HG03571 (cell line): Measurements from ENCODE around the gene RNF208.

Experiments used
- ATAC-seq: cut with Tn5 transposase; IDR thresholded peaks from one replicate; pipeline ENCODE4 v1.9.1; 2021; ENCODE audit not compliant: unreplicated experiment

Gene RNF208

GRCh38 chr9:137193771-137194170 lies 28.3 kb downstream of the RNF208 start:
- no peak for ATAC-seq

GRCh38 chr9:137192859-137193258 lies 29.2 kb downstream of the RNF208 start:
- ATAC-seq: no peak

GRCh38 chr9:137192448-137192780 lies 29.6 kb downstream of the RNF208 start:
- ATAC-seq: no peak

- no peak for ATAC-seq
Observed at GRCh38 chr9:137191691-137192447, 30.2 kb downstream of the RNF208 start.

- no peak for ATAC-seq
Observed at GRCh38 chr9:137191245-137191644, 30.8 kb downstream of the RNF208 start.

- ATAC-seq: no peak
Observed at GRCh38 chr9:137190315-137190856, 31.7 kb downstream of the RNF208 start.

- ATAC-seq: no peak
Observed at GRCh38 chr9:137189297-137190295, 32.4 kb downstream of the RNF208 start.

GRCh38 chr9:137188490-137189296 lies 33.3 kb downstream of the RNF208 start, which contains the start of the genes ANAPC2 and SSNA1:
ANAPC2 (minus strand) TSS chr9:137188560; CDS start chr9:137188532, 28 bp downstream.
SSNA1 (plus strand) TSS chr9:137188676; CDS start chr9:137188727, 51 bp downstream.
- peak; percentile 73 for ATAC-seq

- no peak for ATAC-seq
Observed at GRCh38 chr9:137188086-137188489, 34.0 kb downstream of the RNF208 start.

GRCh38 chr9:137187386-137187785 lies 34.7 kb downstream of the RNF208 start:
- ATAC-seq: no peak

- no peak for ATAC-seq
Observed at GRCh38 chr9:137186385-137186784, 35.7 kb downstream of the RNF208 start.

GRCh38 chr9:137185921-137186320 lies 36.1 kb downstream of the RNF208 start:
- ATAC-seq: no peak

GRCh38 chr9:137184881-137185660 lies 37.0 kb downstream of the RNF208 start:
- no peak for ATAC-seq

GRCh38 chr9:137183980-137184595 lies 38.0 kb downstream of the RNF208 start:
- no peak for ATAC-seq

- ATAC-seq: no peak
Observed at GRCh38 chr9:137182836-137183235, 39.2 kb downstream of the RNF208 start.

GRCh38 chr9:137181680-137182079 lies 40.4 kb downstream of the RNF208 start:
- ATAC-seq: no peak

GRCh38 chr9:137180491-137180890 lies 41.5 kb downstream of the RNF208 start:
- ATAC-seq: no peak

GRCh38 chr9:137179761-137180160 lies 42.3 kb downstream of the RNF208 start:
- no peak for ATAC-seq

GRCh38 chr9:137178939-137179630 lies 43.0 kb downstream of the RNF208 start:
- no peak for ATAC-seq
